Esophagus muscularis mucosa (tissue), 4 donors: ENCODE results near the gene CBLN1. TPM values are rescaled to one million over a fixed set of nuclear protein-coding genes. Genes with fewer than 3 reads are reported as not detected.

Experiments used
- DNase-seq: peaks from one replicate; pipeline ENCODE4 v3.0.0-alpha.2; 2017; ENCODE audit errors: extremely low spot score
- H3K27ac ChIP-seq, 4 donors: fragments of 200-600 bp; sonication (generic); replicated peaks in 1 of 4; 1 replicate in 3 of 4; 2 replicates in 1 of 4; pipeline ENCODE4 v1.5.1; 2016 to 2019; ENCODE audit warnings: mild to moderate bottlenecking in 1 of 4
- H3K27me3 ChIP-seq, 4 donors: fragments of 200-600 bp; sonication (generic); one replicate each; pipeline versions ENCODE4 v1.5.1 to v1.6.0; 2016 to 2019
- H3K36me3 ChIP-seq, 4 donors: fragments of 200-600 bp; sonication (generic); one replicate each; pipeline ENCODE4 v1.5.1; 2016 to 2019
- H3K4me1 ChIP-seq, 4 donors: fragments of 200-600 bp; sonication (generic); one replicate each; pipeline ENCODE4 v1.5.1; 2016 to 2019
- H3K4me3 ChIP-seq, 4 donors: fragments of 200-600 bp; sonication (generic); 1 replicate in 2 of 4; 2 replicates in 2 of 4; pipeline ENCODE4 v1.5.1; 2016 to 2019; ENCODE audit warnings: mild to moderate bottlenecking in 4 of 4, moderate library complexity in 1 of 4
- H3K9me3 ChIP-seq, 4 donors: fragments of 200-600 bp; sonication (generic); 1 replicate in 3 of 4; 2 replicates in 1 of 4; pipeline ENCODE4 v1.5.1; 2016 to 2019
- EP300 ChIP-seq: sonication (generic); formaldehyde crosslinking; IDR thresholded peaks from one replicate; pipeline ENCODE4 v1.6.1; 2017; ENCODE audit warnings: antibody characterized with exemption
- POLR2A ChIP-seq: fragments of 450-650 bp; IDR thresholded peaks from one replicate; pipeline ENCODE4 v1.6.1; 2017; ENCODE audit warnings: antibody characterized with exemption, moderate library complexity, mild to moderate bottlenecking, low read depth
- POLR2AphosphoS5 ChIP-seq, 2 donors: sonication (generic); formaldehyde crosslinking; IDR thresholded peaks; one replicate each; pipeline ENCODE4 v1.6.1; 2017; ENCODE audit warnings: antibody characterized with exemption in 2 of 2
- WGBS: methylation state at CpG from one replicate; pipeline ENCODE4 v1.1.5; 2018; 5-methylcytosine and 5-hydroxymethylcytosine counted together
- intact Hi-C: fragments of 100-400 bp; cut with DNase I; formaldehyde crosslinking; loops from one replicate; pipeline ENCODE4 v1.15.1; 2023
- total RNA-seq, 4 donors: library from RNA; depleted of rRNA; stranded (reverse); fragments of >200 nt; gene quantifications; one replicate each; pipeline versions ENCODE4 v1.1.0 to v1.2.1, GENCODE V29; 2016
- TF ChIP-seq, protein P1 (sequence below), 3 experiments: fragments of 200-600 bp in 2 of 3; fragments of 450-650 bp in 1 of 3; sonication (generic) in 2 of 3; IDR thresholded peaks; one replicate each; pipeline ENCODE4 v1.5.1; 2017 to 2019; ENCODE audit warnings: antibody characterized with exemption in 3 of 3, mild to moderate bottlenecking in 2 of 3, moderate library complexity in 1 of 3

Gene CBLN1
- total RNA-seq, 4 donors from 2014 or later, result 0.32 to 1.4 (median 0.83) TPM; not detected in 1

DNA sequence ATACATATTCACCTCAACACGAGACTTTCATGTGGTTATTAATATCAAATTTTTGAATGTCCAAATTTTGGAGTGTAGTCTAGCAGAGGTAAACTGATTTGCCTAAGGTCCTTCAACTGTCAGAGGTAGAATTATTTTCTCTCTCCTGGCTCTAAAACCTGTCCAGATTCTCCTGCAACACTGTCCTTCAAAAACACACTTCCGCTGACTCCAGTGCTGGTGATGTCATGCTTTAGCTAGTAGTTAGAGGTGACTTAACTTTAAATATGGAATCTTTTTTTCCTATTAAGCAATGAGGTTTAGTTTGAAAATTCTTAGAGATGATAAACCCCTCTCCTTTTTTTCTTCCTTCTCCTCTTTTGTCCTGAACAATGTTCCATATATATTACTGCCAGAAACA lies 10.8 kb upstream of the CBLN1 start:
- DNase-seq, result no peak
- 57% methylated on average over 2 of the region's 2 CpGs for WGBS

DNA sequence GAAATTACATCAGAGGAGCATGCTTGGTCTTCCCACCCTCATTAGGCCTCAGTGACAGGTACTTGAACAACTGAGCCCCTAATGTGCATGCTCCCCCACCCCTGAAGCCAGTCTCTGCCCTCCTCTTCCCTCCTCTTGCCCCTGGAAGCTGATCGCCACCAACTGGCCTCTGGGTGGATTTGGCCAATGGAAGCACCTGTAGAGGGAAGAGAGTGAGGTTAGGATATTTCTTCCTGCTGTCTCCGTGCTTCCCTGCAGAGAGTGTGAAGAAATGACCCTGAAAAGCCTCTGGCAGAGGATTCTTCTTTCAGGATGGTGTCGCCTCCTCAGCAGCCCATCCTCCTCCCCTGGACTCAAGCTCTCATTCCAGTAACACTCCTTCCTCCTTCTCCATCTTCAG lies 5.9 kb upstream of the CBLN1 start:
- no peak for DNase-seq
- H3K4me1 ChIP-seq, result peaks cover 11 to 14% (median 12%) of the 10 kb centered on the region in 4 donors
- 20% methylated on average over 3 of the region's 3 CpGs for WGBS
- peaks cover 0 to 69% (median 25%) of the 10 kb centered on the region in 4 donors for H3K27me3 ChIP-seq
- no peaks in the 10 kb centered on the region for H3K9me3 ChIP-seq
- TF ChIP-seq POLR2AphosphoS5 (IDR thresholded peaks at IDR 0.05) (no peak), EP300 (no peak), POLR2A (no peak)
- H3K36me3 ChIP-seq, result no peaks in the 10 kb centered on the region
- no peak overlapping the region for H3K27ac ChIP-seq
- intact Hi-C loops, result no loop called here
- H3K4me3 ChIP-seq, result no peak overlapping the region

More for the DNA sequence above, 10.8 kb upstream of the CBLN1 start:
- Histone ChIP-seq H3K4me3 (no peak overlapping the region), H3K36me3 (no peaks in the 10 kb centered on the region), H3K27me3 (peaks cover 0 to 35% (median 0%) of the 10 kb centered on the region in 4 donors), H3K27ac (no peak overlapping the region), H3K4me1 (no peaks in the 10 kb centered on the region), H3K9me3 (no peaks in the 10 kb centered on the region)
- intact Hi-C loops, result no loop called here
- TF ChIP-seq, protein P1, sequence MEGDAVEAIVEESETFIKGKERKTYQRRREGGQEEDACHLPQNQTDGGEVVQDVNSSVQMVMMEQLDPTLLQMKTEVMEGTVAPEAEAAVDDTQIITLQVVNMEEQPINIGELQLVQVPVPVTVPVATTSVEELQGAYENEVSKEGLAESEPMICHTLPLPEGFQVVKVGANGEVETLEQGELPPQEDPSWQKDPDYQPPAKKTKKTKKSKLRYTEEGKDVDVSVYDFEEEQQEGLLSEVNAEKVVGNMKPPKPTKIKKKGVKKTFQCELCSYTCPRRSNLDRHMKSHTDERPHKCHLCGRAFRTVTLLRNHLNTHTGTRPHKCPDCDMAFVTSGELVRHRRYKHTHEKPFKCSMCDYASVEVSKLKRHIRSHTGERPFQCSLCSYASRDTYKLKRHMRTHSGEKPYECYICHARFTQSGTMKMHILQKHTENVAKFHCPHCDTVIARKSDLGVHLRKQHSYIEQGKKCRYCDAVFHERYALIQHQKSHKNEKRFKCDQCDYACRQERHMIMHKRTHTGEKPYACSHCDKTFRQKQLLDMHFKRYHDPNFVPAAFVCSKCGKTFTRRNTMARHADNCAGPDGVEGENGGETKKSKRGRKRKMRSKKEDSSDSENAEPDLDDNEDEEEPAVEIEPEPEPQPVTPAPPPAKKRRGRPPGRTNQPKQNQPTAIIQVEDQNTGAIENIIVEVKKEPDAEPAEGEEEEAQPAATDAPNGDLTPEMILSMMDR (IDR thresholded peaks at IDR 0.05), result no peak
- no peak for TF ChIP-seq POLR2AphosphoS5 (IDR thresholded peaks at IDR 0.05)
- no peak for TF ChIP-seq POLR2A
- no peak for TF ChIP-seq EP300

DNA sequence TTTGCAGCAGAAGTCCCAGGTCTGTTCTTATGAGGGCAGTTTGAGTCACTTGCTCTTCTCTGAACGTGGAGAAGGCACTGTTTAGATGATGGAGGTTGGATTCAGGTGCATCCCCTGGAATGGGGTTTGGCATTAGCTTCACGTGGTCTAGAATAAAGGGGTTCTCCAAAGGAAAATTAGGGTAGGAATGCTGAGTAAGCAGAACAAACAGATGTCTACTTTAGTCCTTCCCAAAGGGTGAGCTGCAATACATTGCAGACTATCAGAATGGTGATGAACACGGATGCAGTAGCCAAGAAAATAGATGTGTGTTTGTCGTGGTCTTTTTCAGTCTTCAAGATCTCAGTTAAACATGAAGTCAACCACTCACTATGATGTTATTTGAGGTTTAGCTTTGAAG lies 3.3 kb upstream of the CBLN1 start:
- Histone ChIP-seq H3K4me3 (no peak overlapping the region), H3K36me3 (no peaks in the 10 kb centered on the region), H3K27me3 (peaks cover 7 to 95% (median 38%) of the 10 kb centered on the region in 4 donors), H3K27ac (no peak overlapping the region), H3K4me1 (peaks cover 27 to 40% (median 34%) of the 10 kb centered on the region in 4 donors), H3K9me3 (no peaks in the 10 kb centered on the region)
- 52% methylated on average over 4 of the region's 4 CpGs for WGBS
- DNase-seq, result peak; percentile 1
- intact Hi-C loops, result no loop called here
- no peak for TF ChIP-seq EP300
- no peak for TF ChIP-seq POLR2A
- TF ChIP-seq, protein P1 (IDR thresholded peaks at IDR 0.05), result no peak
- TF ChIP-seq POLR2AphosphoS5 (IDR thresholded peaks at IDR 0.05), result no peak

DNA sequence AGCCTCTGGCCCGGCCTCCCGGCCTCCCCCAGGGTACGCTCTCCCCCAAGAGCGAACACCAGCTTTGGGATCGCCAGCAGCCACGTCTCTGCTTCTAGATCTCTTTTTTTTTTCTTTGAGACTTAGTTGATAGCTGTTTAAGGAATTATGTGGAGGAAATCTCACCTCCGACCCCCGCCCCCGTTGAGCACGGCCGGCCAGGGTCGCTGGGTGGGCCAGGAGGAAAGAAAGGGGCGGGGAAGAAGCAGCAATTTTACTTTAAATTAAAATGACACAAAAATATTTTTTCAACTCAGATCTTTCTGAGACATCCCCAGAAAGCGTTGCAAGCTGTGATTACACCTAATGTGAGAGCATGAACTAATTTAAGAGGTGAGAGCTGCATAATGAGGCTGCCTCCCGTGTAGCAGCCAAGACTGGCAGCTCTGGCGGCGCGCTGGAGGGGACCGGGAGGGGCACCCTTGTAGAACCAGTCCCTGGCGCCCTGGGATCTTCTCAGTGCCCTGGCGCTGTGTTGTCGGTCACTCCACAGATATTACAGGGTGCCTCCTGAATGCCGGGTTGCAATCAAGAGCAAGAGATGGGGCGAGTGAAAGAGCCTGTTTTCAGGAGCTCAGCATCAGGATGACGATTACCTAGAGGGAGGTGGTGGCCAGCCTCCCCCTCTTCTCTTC lies 1.9 kb upstream of the CBLN1 start:
- peaks cover 7 to 100% (median 51%) of the 10 kb centered on the region in 4 donors for H3K27me3 ChIP-seq
- 6% methylated on average over 25 of the region's 25 CpGs for WGBS

More for the DNA sequence above, 1.9 kb upstream of the CBLN1 start:
- Histone ChIP-seq H3K4me1 (peaks cover 28 to 52% (median 44%) of the 10 kb centered on the region in 4 donors), H3K9me3 (no peaks in the 10 kb centered on the region), H3K36me3 (no peaks in the 10 kb centered on the region), H3K27ac (no peak overlapping the region), H3K4me3 (peak overlapping the region in 3 of 4 donors; percentile 52 to 56 (median 55))
- intact Hi-C loops, result no loop called here
- TF ChIP-seq, protein P1 (IDR thresholded peaks at IDR 0.05), result no peak
- no peak for TF ChIP-seq EP300
- no peak for TF ChIP-seq POLR2AphosphoS5 (IDR thresholded peaks at IDR 0.05)
- TF ChIP-seq POLR2A, result no peak
- DNase-seq, result peak; percentile 77
